Aorta (tissue), 5 donors: ENCODE measurements around the gene ZNF318. TPM values are rescaled to one million over a fixed set of nuclear protein-coding genes. Genes with fewer than 3 reads are reported as not detected.

Experiments used
- ATAC-seq: fragments of 200-7000 bp; cut with Tn5 transposase; one replicate; pipeline ENCODE4 v1.9.1; 2022; ENCODE audit warnings: moderate library complexity; ENCODE audit not compliant: low FRiP score
- DNase-seq, 2 donors: peaks; one replicate each; pipeline ENCODE4 v3.0.0-alpha.2; 2020
- H3K27ac ChIP-seq, 2 donors: one replicate each; pipeline ENCODE4 v1.5.1; 2013; ENCODE audit warnings: low read length in 2 of 2, mild to moderate bottlenecking in 2 of 2, moderate library complexity in 2 of 2, control low read depth in 1 of 2, inconsistent platforms in 1 of 2, low read depth in 1 of 2
- H3K27me3 ChIP-seq, 2 donors: one replicate each; pipeline ENCODE4 v1.6.1; 2013; ENCODE audit warnings: control low read depth in 1 of 2, low read length in 1 of 2, mild to moderate bottlenecking in 1 of 2, moderate library complexity in 1 of 2; ENCODE audit not compliant: insufficient read depth in 2 of 2, control insufficient read depth in 1 of 2
- H3K36me3 ChIP-seq, 2 donors: one replicate each; pipeline ENCODE4 v1.6.1; 2013; ENCODE audit warnings: control low read depth in 1 of 2, low read length in 1 of 2, mild to moderate bottlenecking in 1 of 2; ENCODE audit not compliant: insufficient read depth in 2 of 2, control insufficient read depth in 1 of 2
- H3K4me1 ChIP-seq, 2 donors: one replicate each; pipeline ENCODE4 v1.6.1; 2013; ENCODE audit warnings: low read length in 2 of 2, control low read depth in 1 of 2, mild to moderate bottlenecking in 1 of 2, moderate library complexity in 1 of 2; ENCODE audit not compliant: insufficient read depth in 2 of 2, control insufficient read depth in 1 of 2
- H3K4me3 ChIP-seq, 2 donors: one replicate each; pipeline ENCODE4 v1.5.1; 2013; ENCODE audit warnings: low read length in 2 of 2, control low read depth in 1 of 2, mild to moderate bottlenecking in 1 of 2
- H3K9me3 ChIP-seq: one replicate; pipeline ENCODE4 v1.6.1; 2013; ENCODE audit warnings: mild to moderate bottlenecking, low read length; ENCODE audit not compliant: control insufficient read depth
- WGBS, 2 donors: extraction: QIAGEN DNeasy Blood & Tissue Kit; methylation state at CpG; one replicate each; pipeline ENCODE4 v1.1.7; 2013; 5-methylcytosine and 5-hydroxymethylcytosine counted together
- intact Hi-C, 2 donors: fragments of 100-400 bp; cut with DNase I; formaldehyde crosslinking; loops; one replicate each; pipeline versions ENCODE4 v1.14.2 to v1.15.0; 2022
- polyA plus RNA-seq, 2 donors: library from polyadenylated mRNA; stranded (reverse); fragments of 200-250 nt; gene quantifications; one replicate each; pipeline ENCODE4 v1.2.3, GENCODE V29; 2013
- total RNA-seq, 2 donors: library from RNA; stranded (reverse); fragmentation: NEBNext Ultra II Directional; extraction: Animal tissue kit (Norgen Biotek cat#: 25700); gene quantifications; one replicate each; pipeline ENCODE4 v1.2.1, GENCODE V29; 2021
- donor health status: healthy with polysubstance abuse.
- donor health status: Bipolar disorder and iron deficiency.
- donor health status: DM: no; HTN: no; CAD: no.
- donor health status: DM: no; HTN: no; CAD: no.
- donor health status: DM: yes; HTN: yes; CAD: no.

The ZNF318 gene
- total and polyA plus RNA-seq, 4 donors = 2.6 to 21.3 (median 10.7) TPM

- H3K36me3 ChIP-seq = peaks cover 8 to 18% of the 10 kb centered on the region in 2 donors
- intact Hi-C loops = no loop called here
- WGBS, 2 donors = 65 to 71% methylated on average over 3 of the region's 3 CpGs
- DNase-seq (no peak), ATAC-seq (no peak)
- no peaks in the 10 kb centered on the region for H3K4me1 ChIP-seq
- no peaks in the 10 kb centered on the region for H3K27me3 ChIP-seq
- H3K9me3 ChIP-seq = no peaks in the 10 kb centered on the region
- H3K4me3 ChIP-seq = no peak overlapping the region
- H3K27ac ChIP-seq = no peak overlapping the region
Observed at GRCh38 chr6:43336382-43336781, 33.1 kb downstream of the ZNF318 start.

DNA sequence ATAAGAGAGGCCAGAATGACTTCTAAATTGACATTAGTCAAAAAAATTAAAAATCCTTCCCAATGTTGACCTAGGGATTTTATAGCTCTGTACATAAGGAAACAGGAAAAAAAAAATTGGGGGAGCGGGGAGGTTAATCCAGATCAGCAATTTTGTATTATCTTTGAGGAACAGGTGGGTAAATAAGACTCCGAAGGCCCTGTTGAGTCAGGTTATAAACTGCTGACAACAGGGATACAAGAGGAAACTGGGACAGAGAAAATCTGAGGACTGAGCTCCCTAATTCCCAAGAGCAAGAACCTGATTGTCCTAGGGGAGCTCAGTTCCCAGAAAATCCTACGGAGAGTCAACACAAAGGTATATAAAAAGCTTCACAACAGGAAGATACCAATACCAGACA, 34.0 kb downstream of the ZNF318 start:
- H3K27me3 ChIP-seq = no peaks in the 10 kb centered on the region
- no peak for ATAC-seq
- H3K9me3 ChIP-seq = no peaks in the 10 kb centered on the region
- H3K4me1 ChIP-seq = no peaks in the 10 kb centered on the region
- peaks cover 8 to 13% of the 10 kb centered on the region in 2 donors for H3K36me3 ChIP-seq
- WGBS, 2 donors = 94 to 96% methylated on average over 3 of the region's 3 CpGs
- intact Hi-C loops = no loop called here
- no peak for DNase-seq
- no peak overlapping the region for H3K27ac ChIP-seq
- H3K4me3 ChIP-seq = no peak overlapping the region

DNA sequence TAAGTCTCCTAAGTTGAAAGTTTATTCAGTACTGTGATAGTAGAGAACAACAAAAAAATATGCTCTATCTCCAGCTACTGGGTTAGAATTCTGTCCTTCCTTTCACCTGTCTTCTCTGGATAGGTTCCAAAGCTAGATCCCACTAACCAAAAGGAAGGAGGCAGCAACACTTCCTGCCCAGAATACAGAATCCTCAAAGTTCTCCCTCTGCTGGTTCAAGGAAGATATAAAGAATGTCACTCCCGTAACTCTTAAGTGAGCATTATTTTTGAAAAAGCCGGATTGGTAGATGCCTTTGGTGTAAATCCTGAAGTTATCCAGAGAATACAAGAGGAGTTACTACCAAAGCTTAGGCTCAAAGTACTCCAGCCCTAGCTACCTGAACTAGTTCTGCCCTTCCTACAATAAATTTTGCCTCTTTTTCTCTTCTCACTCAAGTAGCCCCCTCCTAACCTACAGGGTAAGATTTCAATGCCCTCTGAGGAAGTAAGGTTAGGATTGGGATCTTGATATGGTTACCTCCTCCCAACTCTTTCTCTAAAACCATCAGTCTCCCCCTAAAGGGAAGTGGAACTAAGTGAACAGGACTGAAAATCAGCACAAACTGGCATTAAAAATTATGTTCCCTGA, 34.9 kb downstream of the ZNF318 start:
- no peaks in the 10 kb centered on the region for H3K27me3 ChIP-seq
- no peaks in the 10 kb centered on the region for H3K4me1 ChIP-seq
- H3K9me3 ChIP-seq = no peaks in the 10 kb centered on the region
- DNase-seq (no peak), ATAC-seq (no peak)
- 14 to 23% methylated on average over 2 of the region's 2 CpGs for WGBS, 2 donors
- H3K4me3 ChIP-seq = no peak overlapping the region
- intact Hi-C loops = loop anchor here in 1 of 2 donors (5.0 kb wide), 1 partner anchor 72 kb away; no protein-coding TSS in a partner anchor
- peaks cover 6 to 10% of the 10 kb centered on the region in 2 donors for H3K36me3 ChIP-seq
- no peak overlapping the region for H3K27ac ChIP-seq

DNA sequence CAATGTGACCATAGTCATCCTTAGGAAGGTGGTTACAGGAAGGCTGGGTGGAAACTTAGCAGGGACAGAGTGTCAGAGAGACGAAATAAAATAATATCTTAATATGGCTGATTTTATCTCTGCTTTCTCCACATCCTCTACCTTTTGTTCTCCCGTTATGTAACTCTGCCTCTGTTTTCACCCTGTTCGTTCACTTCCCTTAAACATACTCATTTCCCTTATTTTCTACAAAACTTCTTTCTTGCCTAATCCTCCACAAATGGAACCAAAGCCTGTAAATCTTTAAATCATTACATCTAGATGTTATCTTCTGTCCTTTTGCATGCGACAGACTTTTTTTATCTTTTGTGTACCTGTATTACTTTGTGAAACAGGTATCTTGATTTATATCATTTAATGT, 37.6 kb downstream of the ZNF318 start:
- 89 to 92% methylated on average over 4 of the region's 4 CpGs for WGBS, 2 donors
- no peak overlapping the region for H3K4me3 ChIP-seq
- ATAC-seq (no peak), DNase-seq (no peak)
- H3K9me3 ChIP-seq = no peaks in the 10 kb centered on the region
- no peaks in the 10 kb centered on the region for H3K27me3 ChIP-seq
- no peaks in the 10 kb centered on the region for H3K36me3 ChIP-seq
- H3K4me1 ChIP-seq = no peaks in the 10 kb centered on the region
- intact Hi-C loops = loop anchor here in 1 of 2 donors (5.0 kb wide), 1 partner anchor 70 kb away; no protein-coding TSS in a partner anchor
- H3K27ac ChIP-seq = no peak overlapping the region

- DNase-seq (no peak), ATAC-seq (no peak)
- WGBS, 2 donors = 85 to 87% methylated on average over 1 of the region's 1 CpG
- no peaks in the 10 kb centered on the region for H3K27me3 ChIP-seq
- intact Hi-C loops = loop anchor here in 1 of 2 donors (5.0 kb wide), 1 partner anchor 69 kb away; no protein-coding TSS in a partner anchor
- H3K4me1 ChIP-seq = no peaks in the 10 kb centered on the region
- H3K4me3 ChIP-seq = no peak overlapping the region
- H3K36me3 ChIP-seq = no peaks in the 10 kb centered on the region
- no peaks in the 10 kb centered on the region for H3K9me3 ChIP-seq
- H3K27ac ChIP-seq = no peak overlapping the region
Observed at GRCh38 chr6:43331470-43331869, 38.0 kb downstream of the ZNF318 start.

- no peaks in the 10 kb centered on the region for H3K36me3 ChIP-seq
- no peak overlapping the region for H3K27ac ChIP-seq
- H3K4me3 ChIP-seq = no peak overlapping the region
- no peaks in the 10 kb centered on the region for H3K9me3 ChIP-seq
- 21 to 23% methylated on average over 1 of the region's 1 CpG for WGBS, 2 donors
- DNase-seq (no peak), ATAC-seq (no peak)
- intact Hi-C loops = no loop called here
- no peaks in the 10 kb centered on the region for H3K4me1 ChIP-seq
- no peaks in the 10 kb centered on the region for H3K27me3 ChIP-seq
Observed at GRCh38 chr6:43328528-43328927, 40.9 kb downstream of the ZNF318 start.

DNA sequence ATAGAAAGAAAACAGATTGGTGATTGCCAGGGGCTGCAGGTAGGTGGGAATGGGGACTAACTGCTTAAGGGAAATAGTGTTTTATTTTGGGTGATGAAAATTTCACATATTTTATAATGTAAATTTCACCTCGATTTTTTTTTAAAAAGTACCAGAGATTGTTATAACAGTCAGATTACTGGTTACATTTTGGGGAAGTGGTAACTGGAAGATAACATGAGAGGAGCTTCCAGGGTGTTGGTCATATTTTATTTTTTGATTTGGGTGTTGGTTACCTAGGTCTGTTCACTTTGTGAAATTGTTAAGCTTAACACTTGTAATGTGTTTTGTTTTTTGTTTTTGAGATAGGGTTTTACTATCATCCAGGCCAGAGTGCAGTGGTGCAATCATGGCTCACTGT, 43.6 kb downstream of the ZNF318 start:
- DNase-seq (no peak), ATAC-seq (no peak)
- H3K27ac ChIP-seq = no peak overlapping the region
- H3K36me3 ChIP-seq = no peaks in the 10 kb centered on the region
- WGBS, 2 donors = 82 to 84% methylated on average over 1 of the region's 1 CpG
- H3K4me3 ChIP-seq = no peak overlapping the region
- H3K9me3 ChIP-seq = no peaks in the 10 kb centered on the region
- no peaks in the 10 kb centered on the region for H3K27me3 ChIP-seq
- no peaks in the 10 kb centered on the region for H3K4me1 ChIP-seq
- intact Hi-C loops = no loop called here

- DNase-seq (no peak), ATAC-seq (no peak)
- Histone ChIP-seq H3K9me3 (no peaks in the 10 kb centered on the region), H3K27me3 (no peaks in the 10 kb centered on the region), H3K27ac (no peak overlapping the region), H3K4me3 (no peak overlapping the region), H3K36me3 (no peaks in the 10 kb centered on the region), H3K4me1 (no peaks in the 10 kb centered on the region)
- intact Hi-C loops = no loop called here
- WGBS, 2 donors = 91 to 92% methylated on average over 2 of the region's 2 CpGs
Observed at GRCh38 chr6:43318011-43318410, 51.4 kb downstream of the ZNF318 start.

DNA sequence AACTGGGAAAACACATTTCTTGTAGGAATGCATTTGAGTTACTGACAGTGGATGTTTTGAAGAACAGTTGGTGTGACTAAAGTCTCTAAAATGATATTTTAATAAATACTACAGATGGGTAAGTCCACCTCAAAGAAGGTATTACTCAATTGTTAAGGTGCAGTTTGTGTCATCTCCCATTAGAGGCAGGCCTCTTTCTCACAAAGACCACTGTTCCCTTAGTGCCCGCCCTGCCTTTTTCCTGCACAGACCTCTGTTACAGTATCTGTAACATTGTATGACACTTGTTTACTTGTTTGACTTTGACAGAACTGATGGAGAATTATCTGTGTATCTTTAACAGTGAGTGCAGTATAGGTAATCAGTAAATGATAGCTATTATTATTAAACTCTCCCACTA, 55.6 kb downstream of the ZNF318 start:
- Histone ChIP-seq H3K27me3 (no peaks in the 10 kb centered on the region), H3K4me3 (no peak overlapping the region), H3K9me3 (no peaks in the 10 kb centered on the region), H3K4me1 (no peaks in the 10 kb centered on the region), H3K27ac (no peak overlapping the region), H3K36me3 (no peaks in the 10 kb centered on the region)
- no peak for ATAC-seq
- WGBS, 2 donors = 94 to 97% methylated on average over 1 of the region's 1 CpG
- intact Hi-C loops = no loop called here
- DNase-seq = no peak
